Retinal pigment epithelial cell (primary cell): ENCODE results near the gene C1orf53.

Source experiments
- DNase-seq: peaks from one replicate; pipeline ENCODE4 v3.0.0-alpha.2; 2010; ENCODE audit warnings: low read depth
- H3K4me3 ChIP-seq: 2 replicates; pipeline ENCODE4 v1.5.1; 2011; ENCODE audit warnings: mild to moderate bottlenecking, low read length, control low read depth, moderate library complexity
- TF ChIP-seq, protein P1 (sequence below): conservative IDR thresholded peaks from 2 replicates; pipeline ENCODE4 v1.5.1; 2011; ENCODE audit warnings: low read depth, low read length, control low read depth, inconsistent platforms

The C1orf53 gene

DNA sequence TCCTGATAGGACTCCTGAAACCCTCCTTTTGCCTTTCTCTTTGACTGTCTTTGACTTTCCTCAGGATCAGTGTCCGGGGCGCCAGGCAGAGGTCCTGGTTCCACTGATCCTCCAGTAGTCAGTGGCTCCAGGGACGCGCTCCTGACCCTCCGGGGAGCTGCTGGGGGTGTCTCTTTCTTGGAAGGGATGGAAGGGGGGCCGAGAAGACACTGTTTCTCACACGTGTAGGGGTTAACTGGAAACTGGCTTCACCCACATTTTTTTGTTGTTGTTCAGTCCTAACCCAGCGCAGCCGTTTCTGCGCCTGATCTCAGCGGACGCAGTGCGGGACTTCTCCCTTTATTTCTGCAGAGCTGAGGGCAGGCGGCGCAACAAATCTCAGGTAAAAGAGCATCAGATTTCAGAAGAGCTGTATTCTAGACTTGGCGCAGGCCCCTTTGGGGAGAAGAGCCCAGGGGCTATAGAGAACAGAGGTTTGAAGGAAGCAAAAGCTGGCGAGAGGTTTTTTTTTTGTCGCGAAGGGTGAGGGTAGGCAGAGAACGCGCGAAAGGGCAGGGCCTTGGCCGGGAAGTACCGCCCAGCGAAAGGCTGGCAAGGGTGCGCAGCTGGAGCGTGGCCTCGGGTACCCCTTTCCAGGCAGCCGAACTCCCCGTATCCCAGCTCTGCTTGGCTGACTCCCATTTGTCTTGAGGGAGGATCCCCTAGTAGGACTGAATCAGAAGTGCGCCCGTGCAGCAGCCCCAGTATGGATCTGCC, 10.5 kb downstream of the C1orf53 start:
- no peak for DNase-seq
- peak overlapping the region; percentile 20 for H3K4me3 ChIP-seq
- TF ChIP-seq, protein P1, sequence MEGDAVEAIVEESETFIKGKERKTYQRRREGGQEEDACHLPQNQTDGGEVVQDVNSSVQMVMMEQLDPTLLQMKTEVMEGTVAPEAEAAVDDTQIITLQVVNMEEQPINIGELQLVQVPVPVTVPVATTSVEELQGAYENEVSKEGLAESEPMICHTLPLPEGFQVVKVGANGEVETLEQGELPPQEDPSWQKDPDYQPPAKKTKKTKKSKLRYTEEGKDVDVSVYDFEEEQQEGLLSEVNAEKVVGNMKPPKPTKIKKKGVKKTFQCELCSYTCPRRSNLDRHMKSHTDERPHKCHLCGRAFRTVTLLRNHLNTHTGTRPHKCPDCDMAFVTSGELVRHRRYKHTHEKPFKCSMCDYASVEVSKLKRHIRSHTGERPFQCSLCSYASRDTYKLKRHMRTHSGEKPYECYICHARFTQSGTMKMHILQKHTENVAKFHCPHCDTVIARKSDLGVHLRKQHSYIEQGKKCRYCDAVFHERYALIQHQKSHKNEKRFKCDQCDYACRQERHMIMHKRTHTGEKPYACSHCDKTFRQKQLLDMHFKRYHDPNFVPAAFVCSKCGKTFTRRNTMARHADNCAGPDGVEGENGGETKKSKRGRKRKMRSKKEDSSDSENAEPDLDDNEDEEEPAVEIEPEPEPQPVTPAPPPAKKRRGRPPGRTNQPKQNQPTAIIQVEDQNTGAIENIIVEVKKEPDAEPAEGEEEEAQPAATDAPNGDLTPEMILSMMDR, result no peak

DNA sequence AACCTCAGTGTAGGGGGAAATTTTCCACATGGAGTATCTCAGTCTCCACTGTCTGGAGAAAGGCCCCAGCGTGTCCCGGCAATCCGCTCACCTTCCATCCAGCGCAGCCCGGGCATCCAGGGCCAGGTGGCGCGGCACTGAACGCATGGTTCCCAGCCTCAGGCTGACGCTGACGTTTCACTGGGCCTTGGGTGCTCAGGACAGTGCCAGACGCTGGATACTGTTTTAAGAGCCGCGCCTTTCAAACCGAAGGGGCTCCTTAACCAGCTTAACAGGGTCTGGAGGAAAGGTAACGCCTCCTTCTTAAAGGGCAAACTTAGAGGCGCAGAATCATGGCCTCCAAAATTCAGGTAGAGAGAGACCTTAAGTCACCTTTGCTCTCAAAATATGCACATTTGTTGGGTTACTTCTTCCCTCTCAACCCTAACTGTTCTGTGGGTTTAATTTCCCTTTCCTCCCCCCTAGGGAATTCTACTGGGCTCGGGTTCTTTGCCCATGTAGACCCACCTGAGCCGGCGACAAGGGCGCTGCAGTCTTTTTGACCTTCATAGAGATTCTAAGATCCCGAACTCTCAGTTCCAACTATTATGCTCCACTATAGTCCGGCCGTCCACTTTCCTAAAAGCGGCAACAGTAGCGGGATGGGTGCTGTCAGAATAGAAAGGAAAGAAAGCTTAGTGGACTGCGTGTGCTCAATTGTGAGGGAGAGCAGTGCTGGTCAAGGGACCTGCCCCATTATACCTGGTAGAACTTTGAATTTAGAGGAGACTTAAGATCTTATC, 11.3 kb downstream of the C1orf53 start:
- TF ChIP-seq, protein P1, result no peak
- DNase-seq, result no peak
- no peak overlapping the region for H3K4me3 ChIP-seq

DNA sequence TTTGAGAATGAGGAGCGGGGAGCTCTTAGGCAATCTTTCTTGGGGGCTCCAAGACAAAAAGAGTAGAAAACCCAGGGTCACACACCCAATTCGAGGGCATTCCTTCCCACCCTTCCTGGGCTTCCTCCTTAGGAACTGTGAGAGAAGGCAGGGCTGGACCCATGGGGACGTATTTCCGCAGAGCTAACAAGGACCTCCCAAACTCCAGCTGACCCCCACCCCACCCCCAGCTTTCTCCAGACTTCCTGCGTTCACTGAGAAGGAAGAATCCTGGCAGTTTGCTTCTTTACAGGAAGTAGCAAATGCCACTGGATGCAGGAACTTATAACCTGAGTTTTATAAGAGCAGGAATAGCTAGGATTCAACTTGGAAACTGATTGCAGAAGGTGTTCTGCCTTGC, 12.1 kb downstream of the C1orf53 start:
- no peak overlapping the region for H3K4me3 ChIP-seq
- TF ChIP-seq, protein P1, result no peak
- DNase-seq, result no peak

DNA sequence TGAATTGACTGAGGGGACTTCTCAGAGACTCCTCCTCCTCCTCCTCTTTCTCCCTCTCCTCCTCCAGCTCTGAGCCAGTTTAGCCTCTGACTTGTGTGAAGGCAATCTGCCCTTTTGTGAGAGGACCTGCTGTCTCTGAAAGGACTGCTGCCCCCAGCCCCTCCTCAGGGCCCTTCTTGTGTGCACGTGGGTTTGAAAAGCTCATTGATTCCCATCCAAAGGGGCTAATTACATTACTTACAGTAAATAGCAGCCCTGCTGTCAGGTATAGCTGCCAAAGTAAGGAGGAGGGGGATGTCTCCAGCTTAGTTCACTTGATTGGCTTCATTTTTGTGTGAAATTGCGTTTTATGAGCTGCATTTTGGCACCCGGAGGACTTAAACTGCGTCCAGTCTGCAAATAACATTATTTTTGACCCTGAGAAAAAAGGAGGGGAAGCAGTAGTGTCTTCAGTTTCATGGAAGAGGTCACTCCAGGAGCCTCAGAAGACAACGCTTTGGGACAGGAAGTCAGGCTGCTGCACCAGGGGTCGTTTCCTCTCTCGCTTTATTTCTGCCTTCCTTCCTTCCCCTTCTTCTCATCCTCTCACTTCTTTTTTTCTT, 12.9 kb downstream of the C1orf53 start:
- TF ChIP-seq, protein P1, result no peak
- no peak for DNase-seq
- no peak overlapping the region for H3K4me3 ChIP-seq

DNA sequence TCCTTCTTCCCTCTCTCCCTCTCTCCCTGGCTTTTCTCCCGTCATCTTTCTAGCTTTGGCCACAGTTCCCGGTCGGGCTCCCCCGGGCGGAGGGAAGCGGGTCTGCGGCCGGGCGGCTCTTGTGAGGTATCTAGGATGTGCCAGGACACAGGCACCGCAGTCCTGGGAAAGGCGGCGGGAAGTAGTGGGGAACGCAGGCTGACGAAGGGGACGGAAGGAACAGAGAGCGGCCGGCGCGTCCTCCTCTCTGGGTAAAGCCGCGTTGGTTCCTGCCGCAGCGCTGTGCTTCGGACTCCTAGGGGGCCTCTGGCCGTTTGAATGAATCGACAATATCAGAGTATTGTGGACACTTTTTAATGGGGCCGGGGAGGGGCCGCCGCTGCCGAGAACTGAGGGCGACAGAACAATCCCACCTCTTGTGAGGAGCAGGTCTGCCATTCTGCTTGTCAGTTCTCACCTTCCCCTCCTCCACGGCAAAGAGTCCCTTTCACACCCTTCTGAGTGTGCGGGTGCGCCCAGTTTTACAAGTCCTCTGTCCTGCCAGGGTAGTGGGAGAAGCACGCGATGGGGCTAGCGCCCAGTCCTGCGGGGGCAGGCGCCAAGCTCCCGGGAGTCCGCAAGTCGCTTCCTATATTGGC, 13.6 kb downstream of the C1orf53 start:
- TF ChIP-seq, protein P1, result peak; percentile 82
- H3K4me3 ChIP-seq, result peak overlapping the region; percentile 39
- no peak for DNase-seq

DNA sequence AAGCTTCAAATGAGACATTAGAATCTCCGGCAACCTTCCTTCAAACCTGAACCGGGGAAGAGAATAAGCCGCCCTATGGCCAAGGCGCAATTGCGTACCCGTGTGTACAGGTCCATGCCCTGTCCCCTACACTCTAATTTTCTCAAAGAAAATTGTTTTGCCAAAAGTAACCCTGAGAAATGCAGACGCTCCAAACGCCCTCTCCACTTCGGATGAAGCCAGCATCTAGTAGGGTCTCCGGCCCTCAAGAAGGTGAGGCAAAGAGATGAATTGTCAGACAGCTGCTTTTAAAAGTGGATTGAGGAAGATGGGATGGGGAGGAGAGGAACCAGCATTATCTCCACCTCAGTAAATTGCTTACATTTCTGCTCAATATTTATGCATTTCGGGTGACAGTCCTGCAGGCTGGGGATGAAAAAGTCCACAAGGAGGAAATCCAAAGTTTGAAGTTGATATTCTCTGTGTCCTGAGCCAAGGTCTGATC, 14.1 kb downstream of the C1orf53 start:
- peak overlapping the region; percentile 39 for H3K4me3 ChIP-seq
- TF ChIP-seq, protein P1, result no peak
- no peak for DNase-seq
